Renal cortex interstitium (tissue), 11 donors: ENCODE measurements around the gene IPO5. TPM values are rescaled to one million over a fixed set of nuclear protein-coding genes. Genes with fewer than 3 reads are reported as not detected.
"Not testable (repeated sequence)": the region's sequence is repeated elsewhere in the genome, so short reads cannot be mapped to it uniquely, and the experiment has no call there.

ENCODE experiments used
- DNase-seq, 11 donors: peaks; one replicate each; pipeline ENCODE4 v3.0.0-alpha.2; 2013; ENCODE audit warnings: low read depth in 9 of 11, low spot score in 4 of 11; ENCODE audit errors: extremely low read depth in 1 of 11
- polyA plus RNA-seq, 3 donors: library from polyadenylated mRNA; unstranded; fragments of 120-200 nt; gene quantifications; one replicate each; pipeline ENCODE4 v1.2.1, GENCODE V29; 2013; ENCODE audit not compliant: insufficient read length in 3 of 3

Gene IPO5
- polyA plus RNA-seq, 3 donors: 177 to 193 (median 179) TPM

GRCh38 chr13:97979051-97979450, 25.6 kb downstream of the IPO5 start:
- DNase-seq: no peak

- no peak for DNase-seq
Observed at GRCh38 chr13:97979556-97979955, 26.1 kb downstream of the IPO5 start.

DNA sequence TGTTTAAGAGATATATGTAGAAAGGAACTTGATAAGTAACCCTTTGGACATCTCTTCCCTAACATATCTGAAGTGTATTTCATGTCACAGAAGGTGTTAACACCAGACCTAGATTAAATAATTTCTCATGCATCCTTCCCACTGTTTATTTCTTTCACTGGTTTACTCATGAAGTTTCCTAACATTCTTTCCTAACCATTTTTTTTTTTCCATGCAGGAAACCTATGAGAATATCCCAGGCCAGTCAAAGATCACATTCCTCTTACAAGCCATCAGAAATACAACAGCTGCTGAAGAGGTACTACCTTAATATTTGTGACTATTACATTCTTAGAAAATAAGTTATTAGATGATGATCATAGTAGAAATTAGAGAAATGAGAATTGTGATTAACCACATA, 28.8 kb downstream of the IPO5 start:
- DNase-seq: no peak

GRCh38 chr13:97986835-97987234, 33.4 kb downstream of the IPO5 start:
- no peak for DNase-seq

DNA sequence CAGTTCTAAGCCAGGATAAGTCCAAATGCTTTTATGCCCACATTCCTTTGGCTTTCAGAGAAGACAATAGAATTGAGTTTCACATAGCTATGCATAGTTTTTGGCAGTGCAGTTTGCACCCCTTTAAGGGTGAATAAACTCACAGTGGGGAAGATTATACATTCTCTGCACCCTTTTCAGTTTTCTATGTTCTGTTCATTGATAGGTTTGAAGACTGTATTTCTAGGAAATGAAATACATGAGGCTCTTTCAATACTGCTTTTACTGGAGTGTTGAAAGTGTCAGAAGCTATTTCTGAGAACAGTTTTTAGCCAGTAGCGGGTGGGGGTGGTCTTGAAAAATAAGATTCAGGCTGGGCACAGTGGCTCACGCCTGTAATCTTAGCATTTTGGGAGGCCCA, 46.2 kb downstream of the IPO5 start:
- DNase-seq: no peak

- DNase-seq: no peak
Observed at GRCh38 chr13:98004107-98004506, 50.6 kb downstream of the IPO5 start.

DNA sequence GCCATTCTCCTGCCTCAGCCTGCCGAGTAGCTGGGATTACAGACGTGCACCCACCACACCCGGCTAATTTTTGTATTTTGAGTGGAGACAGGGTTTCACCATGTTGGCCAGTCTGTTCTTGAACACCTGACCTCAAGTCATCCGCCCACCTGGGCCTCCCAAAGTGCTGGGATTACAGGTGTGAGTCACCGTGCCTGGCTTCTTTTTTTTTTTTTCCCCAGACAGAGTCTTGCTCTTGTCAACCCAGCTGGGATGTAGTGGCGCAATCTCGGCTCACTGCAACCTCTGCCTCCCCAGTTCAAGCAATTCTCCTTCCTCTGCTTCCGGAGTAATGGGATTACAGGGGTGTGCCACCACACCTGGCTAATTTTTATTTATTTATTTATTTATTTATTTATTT, 51.5 kb downstream of the IPO5 start:
- not testable (repeated sequence) for DNase-seq

GRCh38 chr13:98007001-98007400, 53.5 kb downstream of the IPO5 start:
- no peak for DNase-seq

GRCh38 chr13:98013241-98013640, 59.8 kb downstream of the IPO5 start:
- no peak for DNase-seq

GRCh38 chr13:98014766-98015165, 61.3 kb downstream of the IPO5 start:
- no peak for DNase-seq

DNA sequence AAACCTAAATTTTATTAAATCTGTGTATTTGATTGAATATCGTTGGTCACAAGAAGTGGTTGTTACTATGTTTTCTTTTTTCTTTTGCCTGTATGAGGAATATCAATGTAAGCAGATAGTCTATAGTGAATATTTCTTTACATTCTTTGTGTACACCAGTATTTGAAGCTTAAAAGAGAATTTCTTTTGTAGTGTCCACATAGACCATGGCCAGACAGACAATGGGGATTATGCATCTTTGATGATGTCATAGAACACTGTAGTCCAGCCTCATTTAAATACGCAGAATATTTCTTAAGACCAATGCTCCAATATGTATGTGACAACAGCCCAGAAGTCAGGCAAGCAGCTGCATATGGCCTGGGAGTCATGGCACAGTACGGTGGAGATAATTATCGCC, 64.8 kb downstream of the IPO5 start:
- DNase-seq: no peak

GRCh38 chr13:98019186-98019585, 65.7 kb downstream of the IPO5 start:
- DNase-seq: no peak

DNA sequence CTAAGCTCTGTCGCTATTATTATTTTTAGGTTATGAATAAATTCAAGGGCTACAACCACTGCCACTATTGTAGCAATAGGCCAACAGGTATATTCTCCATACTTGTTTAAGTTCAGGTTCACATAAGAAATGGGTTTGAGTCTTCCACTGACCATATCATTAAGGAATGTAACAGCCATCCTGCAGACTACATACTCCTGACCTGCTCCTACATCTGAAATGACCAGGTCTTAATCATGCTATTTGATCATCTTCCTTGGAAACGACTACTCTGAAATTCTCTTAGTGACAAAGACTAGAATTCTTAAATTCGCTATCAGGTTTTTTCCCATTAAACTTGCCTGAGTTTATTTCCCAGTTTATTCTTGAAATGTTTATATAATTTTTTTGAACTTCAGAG, 66.8 kb downstream of the IPO5 start:
- DNase-seq: no peak

DNA sequence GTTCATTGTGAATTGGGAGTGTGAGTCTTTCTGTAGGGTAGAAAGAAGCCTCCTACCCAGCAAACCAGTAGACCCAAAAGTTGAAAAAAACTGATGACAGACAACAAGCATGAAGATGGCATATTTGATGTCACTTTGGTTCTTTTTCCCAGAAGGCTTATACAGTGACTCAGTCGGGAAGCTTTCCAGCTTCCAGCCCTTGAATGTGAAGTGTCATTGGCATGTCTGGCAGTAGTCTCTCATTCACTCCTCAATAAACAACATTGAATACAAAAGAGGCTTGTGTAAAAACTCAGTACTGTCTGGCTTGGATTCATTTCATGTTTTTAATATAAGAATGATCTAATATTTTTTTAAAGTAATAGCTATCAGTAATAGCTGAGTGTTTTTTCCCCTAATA, 68.7 kb downstream of the IPO5 start:
- no peak for DNase-seq

GRCh38 chr13:98025480-98026025, 72.1 kb downstream of the IPO5 start:
- no peak for DNase-seq

DNA sequence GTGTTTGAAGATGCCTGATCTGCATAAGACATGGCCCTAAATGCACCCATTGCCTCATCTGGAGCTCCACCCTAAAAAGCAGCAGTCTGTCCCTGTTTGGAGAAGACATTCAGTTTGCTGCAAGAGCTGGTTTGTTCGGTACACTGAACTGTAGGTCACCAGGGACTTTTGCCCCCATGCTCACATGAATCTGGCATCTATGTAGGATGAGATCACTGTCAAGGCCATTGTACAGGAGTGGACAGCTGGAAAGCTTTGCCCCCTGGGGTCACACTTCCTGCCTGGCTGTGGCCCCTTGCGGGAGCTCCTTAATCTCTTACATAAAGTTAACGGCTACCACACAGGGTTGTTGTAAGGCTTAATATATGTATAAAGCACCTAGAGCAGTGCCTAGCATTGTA, 73.0 kb downstream of the IPO5 start:
- DNase-seq: peak in 2 of 11 donors; percentile 11 to 22

DNA sequence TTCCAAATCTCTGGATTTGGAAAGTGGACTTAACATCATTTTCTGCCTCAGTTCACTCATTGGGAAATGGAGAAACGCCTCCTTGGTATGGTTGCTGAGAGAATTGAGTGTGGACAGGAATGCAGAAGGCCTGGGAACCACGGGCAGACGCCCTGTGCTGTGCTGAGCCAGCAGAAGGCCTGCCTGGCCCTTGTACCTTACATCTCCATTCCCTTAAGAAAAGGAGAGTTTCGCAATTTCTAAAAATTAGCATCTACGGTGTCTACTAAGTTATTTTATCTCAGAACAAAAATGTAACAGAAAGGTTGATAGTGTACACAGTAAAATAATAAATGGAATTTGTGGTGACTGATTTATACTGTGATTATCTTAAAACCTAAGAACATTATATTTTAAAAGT, 78.7 kb downstream of the IPO5 start:
- DNase-seq: no peak

GRCh38 chr13:98033277-98034247, 80.1 kb downstream of the IPO5 start:
- DNase-seq: peak in 10 of 11 donors; percentile 53 to 80 (median 62)

DNA sequence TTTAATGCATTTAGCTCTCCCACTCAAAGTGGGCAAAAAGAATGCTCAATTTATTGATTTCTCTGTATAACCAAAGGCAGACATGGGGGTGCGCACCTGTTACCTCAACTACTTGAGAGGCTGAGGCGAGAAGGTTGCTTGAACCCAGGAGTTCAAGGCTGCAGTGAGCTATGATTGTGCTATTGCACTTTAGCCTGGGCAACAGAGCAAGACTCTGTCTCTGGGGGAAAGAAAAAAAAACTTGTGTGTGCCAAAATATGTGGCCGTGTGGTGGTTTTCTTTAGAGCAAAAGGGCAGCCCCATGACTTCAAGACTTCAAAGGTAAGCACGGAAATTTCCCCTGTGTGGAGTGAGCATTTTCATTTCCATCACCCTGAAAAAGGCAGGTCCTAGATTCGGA, 81.9 kb downstream of the IPO5 start:
- no peak for DNase-seq

- DNase-seq: not testable (repeated sequence)
Observed at GRCh38 chr13:98036564-98037302, 83.3 kb downstream of the IPO5 start.
